ENCODE measurements around the gene BARD1.
A peak's percentile ranks its signal among the peaks of the same experiment; 100 is the strongest.

BARD1 gene

GRCh38 chr2:214808981-214809750, at the start of gene BARD1:
TSS of gene BARD1 (minus strand) at chr2:214809683. CDS start at chr2:214809569, 114 bp downstream.
- no peaks in the 10 kb centered on the region for H3K27me3 Mint-ChIP-seq (ENCODE audit: low read depth)
- H3K4me1 Mint-ChIP-seq, result peaks cover 29% of the 10 kb centered on the region
- H3K4me3 Mint-ChIP-seq, result peak within 1 kb of the TSS; percentile 95 to 97 (median 96)
- peak within 1 kb of the TSS; percentile 94 to 97 (median 95) for H3K27ac Mint-ChIP-seq
- peaks cover 15% of the 10 kb centered on the region for H3K36me3 Mint-ChIP-seq (ENCODE audit: low read depth)
- H3K9me3 Mint-ChIP-seq, result no peaks in the 10 kb centered on the region
- TF ChIP-seq CTCF (IDR thresholded peaks at IDR 0.05; ENCODE audit: unreplicated experiment in 3 of 3), result no peak

- Mint-ChIP-seq H3K9me3 (no peaks in the 10 kb centered on the region), H3K4me3 (no peak overlapping the region)
These were observed 46.7 kb upstream of the BARD1 start for GRCh38 chr2:214856137-214856536.

GRCh38 chr2:214853906-214854305, 44.4 kb upstream of the BARD1 start:
- no peaks in the 10 kb centered on the region for H3K9me3 Mint-ChIP-seq
- no peaks in the 10 kb centered on the region for H3K36me3 Mint-ChIP-seq (ENCODE audit: low read depth)
- H3K4me3 Mint-ChIP-seq, result no peak overlapping the region
- no peak overlapping the region for H3K27ac Mint-ChIP-seq
- H3K27me3 Mint-ChIP-seq (ENCODE audit: low read depth), result no peaks in the 10 kb centered on the region
- H3K4me1 Mint-ChIP-seq, result no peaks in the 10 kb centered on the region
- no peak for TF ChIP-seq CTCF (IDR thresholded peaks at IDR 0.05; ENCODE audit: unreplicated experiment in 3 of 3)

More at GRCh38 chr2:214856137-214856536, 46.7 kb upstream of the BARD1 start:
- Mint-ChIP-seq H3K36me3 (ENCODE audit: low read depth) (no peaks in the 10 kb centered on the region), H3K4me1 (no peaks in the 10 kb centered on the region), H3K27me3 (ENCODE audit: low read depth) (no peaks in the 10 kb centered on the region), H3K27ac (no peak overlapping the region)
- TF ChIP-seq CTCF (IDR thresholded peaks at IDR 0.05; ENCODE audit: unreplicated experiment in 3 of 3), result no peak

GRCh38 chr2:214843823-214844222, 34.3 kb upstream of the BARD1 start:
- H3K4me3 Mint-ChIP-seq, result no peak overlapping the region
- H3K36me3 Mint-ChIP-seq (ENCODE audit: low read depth), result no peaks in the 10 kb centered on the region
- H3K9me3 Mint-ChIP-seq, result no peaks in the 10 kb centered on the region
- H3K4me1 Mint-ChIP-seq, result no peaks in the 10 kb centered on the region
- TF ChIP-seq CTCF (IDR thresholded peaks at IDR 0.05; ENCODE audit: unreplicated experiment in 3 of 3), result no peak
- H3K27ac Mint-ChIP-seq, result no peak overlapping the region
- no peaks in the 10 kb centered on the region for H3K27me3 Mint-ChIP-seq (ENCODE audit: low read depth)

GRCh38 chr2:214839464-214839863, 30.0 kb upstream of the BARD1 start:
- Mint-ChIP-seq H3K36me3 (ENCODE audit: low read depth) (no peaks in the 10 kb centered on the region), H3K27me3 (ENCODE audit: low read depth) (no peaks in the 10 kb centered on the region), H3K27ac (no peak overlapping the region), H3K4me1 (no peaks in the 10 kb centered on the region), H3K4me3 (no peak overlapping the region), H3K9me3 (no peaks in the 10 kb centered on the region)
- TF ChIP-seq CTCF (IDR thresholded peaks at IDR 0.05; ENCODE audit: unreplicated experiment in 3 of 3), result no peak

- no peak overlapping the region for H3K4me3 Mint-ChIP-seq
- TF ChIP-seq CTCF (IDR thresholded peaks at IDR 0.05; ENCODE audit: unreplicated experiment in 3 of 3), result no peak
These were observed 28.0 kb upstream of the BARD1 start for GRCh38 chr2:214837466-214837865.

More at GRCh38 chr2:214837466-214837865, 28.0 kb upstream of the BARD1 start:
- Mint-ChIP-seq H3K27ac (no peak overlapping the region), H3K27me3 (ENCODE audit: low read depth) (no peaks in the 10 kb centered on the region), H3K4me1 (no peaks in the 10 kb centered on the region), H3K9me3 (peaks cover 3% of the 10 kb centered on the region), H3K36me3 (ENCODE audit: low read depth) (no peaks in the 10 kb centered on the region)
